GM20431 (cell line): ENCODE measurements around the gene CORO1C.

Experiments used
- in situ Hi-C: fragments of 300-500 bp; cut with MseI, MboI; formaldehyde crosslinking; loops from one replicate; pipeline ENCODE4 v1.15.0; 2020; ENCODE audit warnings: low sequenced_read_pairs; ENCODE audit not compliant: unreplicated experiment

The CORO1C gene

GRCh38 chr12:108625228-108625627 is 106.1 kb downstream of the CORO1C start:
- in situ Hi-C loops: no loop called here

GRCh38 chr12:108623577-108623976 is 107.7 kb downstream of the CORO1C start:
- in situ Hi-C loops: no loop called here

- in situ Hi-C loops: no loop called here
These were observed 108.3 kb downstream of the CORO1C start for GRCh38 chr12:108622921-108623514.

- in situ Hi-C loops: no loop called here
These were observed 108.9 kb downstream of the CORO1C start for GRCh38 chr12:108622421-108622820.

DNA sequence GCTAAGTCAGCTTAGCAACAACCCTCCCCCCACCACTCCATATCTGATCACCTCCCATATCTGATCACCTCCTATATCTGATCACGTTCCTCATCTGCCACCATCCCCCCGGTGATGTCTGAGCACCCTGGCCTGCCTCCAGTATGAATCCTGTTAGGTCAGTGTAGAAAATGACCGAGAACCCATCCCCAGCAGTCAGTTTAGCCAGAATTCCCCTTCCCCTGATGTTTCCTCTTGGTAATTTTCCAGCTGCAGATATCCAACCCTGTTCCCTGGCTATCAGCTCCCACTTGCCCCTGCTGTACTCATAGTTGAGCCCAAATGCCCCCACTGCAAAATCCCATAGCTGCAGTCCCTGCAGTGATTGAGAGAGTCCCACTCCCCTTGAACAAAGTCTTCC is 110.2 kb downstream of the CORO1C start:
- in situ Hi-C loops: no loop called here

DNA sequence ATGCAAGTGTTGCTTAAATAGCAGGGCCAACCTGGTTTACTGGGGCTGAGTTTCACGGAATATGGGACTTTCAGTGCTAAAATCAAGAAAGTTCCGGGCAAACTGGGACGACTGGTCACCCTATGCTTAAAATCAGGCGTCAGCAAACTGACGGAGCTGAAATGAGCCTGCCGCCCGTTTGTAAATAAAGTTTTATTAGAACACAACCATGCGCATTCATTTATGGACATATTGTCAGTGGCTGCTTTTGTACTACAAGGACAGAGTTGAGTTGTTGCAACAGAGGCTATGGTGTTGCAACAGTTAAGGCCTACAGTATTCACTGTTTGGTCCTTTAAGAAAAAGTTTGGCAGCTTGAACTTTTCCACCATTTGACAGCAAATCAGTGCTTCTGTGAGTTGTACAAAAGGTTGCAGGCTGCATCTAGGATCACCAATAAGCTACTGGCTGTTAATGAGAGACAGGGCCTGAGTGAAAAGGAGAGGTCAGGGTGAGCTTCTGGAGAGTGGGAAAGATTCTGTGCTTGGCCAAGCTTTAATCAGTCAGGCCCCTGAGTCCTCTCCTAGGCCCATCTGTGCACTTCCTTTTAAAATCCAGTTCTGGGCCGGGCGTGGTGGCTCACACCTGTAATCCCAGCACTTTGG is 111.0 kb downstream of the CORO1C start:
- in situ Hi-C loops: no loop called here

- in situ Hi-C loops: loop anchor here (10.0 kb wide), 1 partner anchor 55 kb away; the partner anchor contains the start of genes ISCU and SART3
These were observed 111.8 kb downstream of the CORO1C start for GRCh38 chr12:108619369-108620160.

DNA sequence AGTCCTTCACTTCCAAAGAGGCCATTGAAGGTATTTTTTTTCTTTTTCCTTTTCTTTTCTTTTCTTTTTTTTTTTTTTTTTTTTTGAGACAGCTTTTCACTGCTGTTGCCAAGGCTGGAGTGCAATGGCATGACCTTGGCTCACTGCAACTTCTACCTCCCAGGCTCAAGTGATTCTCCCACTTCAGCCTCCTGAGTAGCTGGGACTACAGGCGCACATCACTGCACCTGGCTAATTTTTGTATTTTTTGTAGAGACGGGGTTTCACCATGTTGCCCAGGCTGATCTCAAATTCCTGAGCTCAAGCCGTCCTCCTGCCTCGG is 112.4 kb downstream of the CORO1C start:
- in situ Hi-C loops: loop anchor here (10.0 kb wide), 1 partner anchor 54 kb away; the partner anchor contains the start of genes ISCU and SART3

- in situ Hi-C loops: loop anchor here (10.0 kb wide), 1 partner anchor 54 kb away; the partner anchor contains the start of genes ISCU and SART3
These were observed 113.0 kb downstream of the CORO1C start for GRCh38 chr12:108618079-108618952.

DNA sequence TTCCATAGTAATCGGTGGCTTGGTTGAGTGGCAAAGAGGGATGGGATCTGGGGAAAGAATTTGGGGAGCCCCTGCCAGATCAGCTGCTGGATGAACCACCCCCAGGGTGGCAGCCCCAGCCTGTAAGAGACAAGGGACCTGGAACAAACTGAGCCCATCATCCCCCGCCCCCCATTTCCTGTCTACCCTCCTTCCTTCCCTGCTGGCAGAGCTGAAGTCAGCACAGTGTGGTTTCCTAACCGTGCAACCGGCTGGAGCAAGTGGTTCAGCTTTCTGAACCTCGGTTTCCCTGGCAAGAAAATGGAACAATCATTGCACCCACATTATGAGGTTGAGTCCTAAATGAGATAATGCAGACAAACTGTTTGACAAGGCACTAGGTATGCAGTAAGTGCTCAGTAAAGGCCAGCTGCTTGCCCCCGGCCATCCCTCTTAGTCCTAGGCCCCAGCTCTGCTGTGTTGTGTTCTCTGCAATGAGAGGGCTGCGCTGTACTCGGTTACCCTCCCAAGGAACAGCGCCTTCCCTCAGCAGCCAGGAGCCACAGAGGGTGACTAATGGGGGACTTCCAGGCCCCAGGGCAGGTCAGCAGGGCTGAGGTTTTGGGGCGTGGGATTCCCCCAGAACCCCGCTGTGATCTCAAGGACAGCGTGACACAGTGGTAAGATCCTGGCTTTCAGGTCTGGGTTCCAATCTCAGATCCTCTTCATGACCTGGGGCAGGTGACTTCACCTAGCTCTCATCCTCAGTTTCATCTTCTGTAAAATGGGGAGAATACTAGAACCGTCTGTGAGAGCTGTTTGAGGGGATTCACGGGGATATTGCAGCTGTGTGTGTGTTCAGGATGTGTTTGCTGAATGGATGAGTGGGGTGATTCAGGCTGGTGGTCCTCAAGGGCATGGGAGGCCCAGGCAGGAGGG is 114.1 kb downstream of the CORO1C start:
- in situ Hi-C loops: loop anchor here (10.0 kb wide), 1 partner anchor 52 kb away; the partner anchor contains the start of genes ISCU and SART3

DNA sequence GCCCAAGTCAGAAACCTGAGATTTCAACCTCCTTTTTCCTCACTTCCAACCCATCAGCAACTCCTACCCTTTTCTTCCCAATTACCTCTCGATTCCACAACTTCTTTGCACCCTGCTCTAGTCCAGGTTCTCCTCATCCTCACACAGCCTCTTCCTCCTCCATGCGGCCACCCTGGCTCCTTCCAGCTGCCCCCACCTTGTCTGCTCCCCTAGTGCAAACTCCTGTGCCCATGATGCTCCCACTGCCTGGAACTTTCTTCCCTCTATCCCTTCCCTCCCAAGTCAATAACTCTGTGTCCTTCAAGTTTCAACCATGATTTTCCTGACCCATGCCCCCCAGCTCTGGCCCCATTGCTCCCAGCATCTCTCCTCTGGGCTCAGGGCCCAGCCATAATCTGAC is 115.0 kb downstream of the CORO1C start:
- in situ Hi-C loops: loop anchor here (10.0 kb wide), 1 partner anchor 52 kb away; the partner anchor contains the start of genes ISCU and SART3

DNA sequence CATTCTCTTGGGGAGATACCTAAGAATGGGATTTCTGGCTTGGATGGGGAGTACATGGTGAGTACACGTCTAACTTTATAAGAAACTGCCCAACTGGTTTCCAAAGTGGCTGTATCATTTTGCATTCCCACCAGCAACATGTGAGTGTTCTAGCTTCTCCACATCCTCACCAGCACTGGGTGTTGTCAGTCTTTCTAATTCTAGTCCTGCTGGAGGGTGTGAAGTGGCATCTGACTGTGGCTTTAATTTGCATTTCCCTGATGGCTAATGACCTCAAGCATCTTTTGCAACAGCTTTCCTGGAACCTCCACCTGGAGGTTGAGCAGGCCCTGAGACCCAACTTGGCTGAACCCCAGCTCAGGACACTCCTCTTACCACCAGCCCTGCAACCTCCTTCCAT is 115.4 kb downstream of the CORO1C start:
- in situ Hi-C loops: loop anchor here (10.0 kb wide), 1 partner anchor 51 kb away; the partner anchor contains the start of genes ISCU and SART3

DNA sequence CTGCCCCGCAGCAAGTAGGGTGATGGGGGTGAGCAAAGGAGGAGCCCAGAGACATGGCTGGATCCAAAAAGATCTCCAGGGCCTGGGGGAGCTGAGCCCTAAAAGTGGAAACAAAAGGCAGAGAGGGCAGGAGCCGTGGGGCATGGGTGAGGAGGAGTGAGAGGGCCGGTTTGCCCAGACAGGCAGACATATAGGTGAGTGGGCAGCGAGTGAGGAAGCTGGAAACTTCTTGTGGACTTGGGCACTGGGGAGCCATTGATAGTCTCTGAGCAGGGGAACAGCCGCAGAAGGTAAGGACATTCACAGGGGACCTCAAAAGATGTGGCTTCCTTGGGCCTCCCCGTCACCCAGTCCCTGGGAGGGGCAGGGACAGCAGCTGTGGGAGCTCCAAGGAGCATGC is 116.7 kb downstream of the CORO1C start:
- in situ Hi-C loops: loop anchor here (10.0 kb wide), 1 partner anchor 50 kb away; the partner anchor contains the start of genes ISCU and SART3

- in situ Hi-C loops: loop anchor here (10.0 kb wide), 1 partner anchor 49 kb away; the partner anchor contains the start of genes ISCU and SART3
These were observed 117.3 kb downstream of the CORO1C start for GRCh38 chr12:108614041-108614440.

GRCh38 chr12:108613548-108613947 is 117.8 kb downstream of the CORO1C start:
- in situ Hi-C loops: loop anchor here (10.0 kb wide), 1 partner anchor 49 kb away; the partner anchor contains the start of genes ISCU and SART3

DNA sequence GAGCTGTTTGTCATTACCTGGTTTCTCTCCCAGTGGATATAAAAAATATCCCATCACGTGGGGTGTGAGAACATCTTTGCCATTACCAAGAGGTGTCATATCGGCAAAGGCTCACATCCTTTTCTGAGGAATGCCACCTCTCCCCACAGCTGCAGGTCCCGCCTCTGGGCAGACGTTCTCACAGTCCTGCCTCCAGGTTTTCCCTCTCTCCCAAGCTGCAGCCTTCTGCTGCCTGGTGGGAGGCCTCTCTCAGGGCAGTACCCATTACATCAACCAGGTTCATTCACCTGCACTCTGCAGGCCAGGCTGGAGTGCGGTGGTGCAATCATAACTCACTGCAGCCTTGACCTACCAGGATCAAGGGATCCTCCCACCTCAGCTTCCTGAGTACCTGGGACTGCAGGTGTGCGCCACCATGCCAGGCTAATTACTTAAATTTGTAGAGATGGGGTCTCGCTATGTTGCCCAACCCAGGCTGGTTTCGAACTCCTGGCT is 118.5 kb downstream of the CORO1C start:
- in situ Hi-C loops: loop anchor here (10.0 kb wide), 1 partner anchor 48 kb away; the partner anchor contains the start of genes ISCU and SART3

GRCh38 chr12:108611884-108612415 is 119.4 kb downstream of the CORO1C start:
- in situ Hi-C loops: loop anchor here (10.0 kb wide), 1 partner anchor 47 kb away; the partner anchor contains the start of genes ISCU and SART3
